ENCODE measurements around the gene GRM5.
"Not testable (repeated sequence)": the region's sequence is repeated elsewhere in the genome, so short reads cannot be mapped to it uniquely, and the experiment has no call there.

GRCh38 chr11:88917065-88917464, 148.7 kb downstream of the GRM5 start:
- TF ChIP-seq CTCF (conservative IDR thresholded peaks at IDR 0.05 in 1 of 2, IDR thresholded peaks at IDR 0.05 in 1 of 2; ENCODE audit: low read depth in 1 of 2, low read length in 2 of 2); EZH2 (IDR thresholded peaks at IDR 0.05; ENCODE audit: low read length, missing control alignments): not testable (repeated sequence)
